HG02943 (cell line): ENCODE measurements around the gene SLC25A43.
"Not testable (repeated sequence)": the region's sequence is repeated elsewhere in the genome, so short reads cannot be mapped to it uniquely, and the experiment has no call there.

Experiments used
- ATAC-seq: cut with Tn5 transposase; IDR thresholded peaks from one replicate; pipeline ENCODE4 v1.9.1; 2021; ENCODE audit warnings: mild to moderate bottlenecking, low read depth, moderate library complexity; ENCODE audit not compliant: unreplicated experiment

The SLC25A43 gene

DNA sequence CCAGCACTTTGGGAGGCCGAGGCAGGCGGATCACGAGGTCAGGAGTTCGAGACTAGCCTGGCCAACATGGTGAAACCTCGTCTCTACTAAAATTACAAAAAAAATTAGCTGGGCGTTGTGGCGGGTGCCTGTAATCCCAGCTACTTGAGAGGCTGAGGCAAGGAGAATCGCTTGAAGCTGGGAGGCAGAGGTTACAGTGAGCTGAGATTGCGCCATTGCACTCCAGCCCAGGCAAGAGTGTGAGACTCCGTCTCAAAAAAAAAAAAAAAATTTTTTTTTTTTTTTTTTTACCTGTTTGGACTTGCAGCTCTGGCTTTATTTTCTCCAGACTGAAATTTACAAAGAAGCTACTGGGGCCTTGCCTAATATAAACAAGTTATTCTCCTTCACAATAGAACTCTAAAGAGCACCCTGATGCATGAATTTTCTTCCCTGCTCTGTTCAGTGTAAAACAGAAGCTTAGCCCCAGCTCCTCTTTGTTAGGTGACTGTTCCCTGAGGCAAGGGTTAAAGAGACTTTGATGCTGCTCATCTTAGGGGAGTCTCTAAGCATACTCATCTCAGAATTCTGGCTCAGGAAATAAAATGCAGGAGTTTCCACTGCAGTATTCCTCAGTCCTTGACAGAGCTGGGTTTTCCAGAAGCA is 94.8 kb downstream of the SLC25A43 start:
- not testable (repeated sequence) for ATAC-seq

DNA sequence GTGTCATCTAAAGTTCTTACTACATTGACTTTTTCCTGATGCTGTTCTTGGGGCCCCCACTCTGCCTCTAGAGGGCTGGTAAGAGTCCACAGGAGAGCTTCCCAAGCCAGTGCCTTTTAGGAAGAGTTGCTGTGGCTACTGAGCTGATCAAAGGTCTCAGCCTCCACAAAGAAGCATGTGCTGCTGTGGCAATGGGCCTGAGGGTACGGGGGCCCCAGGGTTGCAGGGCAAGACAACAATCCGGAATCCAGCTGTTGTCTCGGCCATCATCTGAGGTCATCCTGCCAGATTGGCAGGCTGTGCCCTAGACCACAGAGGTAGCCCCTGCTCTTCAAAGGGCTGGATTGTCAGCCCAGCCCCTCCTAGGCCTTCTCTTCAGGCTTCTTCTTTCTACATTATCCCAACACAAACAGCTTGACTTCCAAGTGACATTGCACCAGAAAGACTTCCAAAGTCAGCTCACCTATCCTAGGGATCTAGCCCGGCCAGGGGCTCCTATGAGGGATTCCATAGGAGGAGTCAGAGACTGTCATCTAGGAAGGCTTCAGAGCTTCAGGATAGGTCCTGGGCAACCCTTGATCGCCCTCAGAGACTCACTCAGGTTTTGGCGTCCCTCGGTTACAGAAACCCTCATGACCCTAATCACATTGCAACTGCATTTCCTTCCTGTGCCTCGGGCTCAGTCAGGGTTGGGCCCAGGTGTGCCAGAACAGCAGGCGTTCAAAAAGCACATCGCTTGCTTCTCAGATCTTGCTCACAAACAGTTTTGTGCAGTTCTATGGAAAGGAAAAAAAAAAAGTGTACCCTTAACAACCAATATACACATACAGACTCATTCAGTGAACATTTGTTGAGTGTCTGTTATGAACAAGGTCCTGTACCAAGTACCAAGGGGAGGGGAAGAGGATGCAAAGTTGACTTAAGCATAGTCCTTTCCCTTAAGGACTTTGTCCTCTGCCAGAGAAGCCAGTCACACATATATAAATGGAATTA is 96.9 kb downstream of the SLC25A43 start:
- no peak for ATAC-seq

DNA sequence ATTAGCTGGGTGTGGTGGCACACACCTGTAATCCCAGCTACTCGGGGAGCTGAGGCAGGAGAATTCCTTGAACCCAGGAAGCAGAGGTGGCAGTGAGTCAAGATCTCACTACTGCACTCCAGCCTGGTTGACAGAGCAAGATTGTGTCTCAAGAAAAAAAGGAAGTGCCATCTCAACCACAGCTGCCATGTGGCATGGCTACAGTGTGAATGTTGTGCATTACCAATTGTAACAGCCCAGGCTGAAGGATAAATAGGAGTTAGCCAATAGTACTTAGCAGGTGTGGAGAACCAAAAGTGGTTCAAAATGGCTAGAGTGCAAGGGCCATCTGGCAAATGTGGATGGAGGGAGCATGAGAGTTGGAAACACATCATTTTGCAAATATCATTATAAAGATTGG is 98.0 kb downstream of the SLC25A43 start:
- ATAC-seq = no peak

DNA sequence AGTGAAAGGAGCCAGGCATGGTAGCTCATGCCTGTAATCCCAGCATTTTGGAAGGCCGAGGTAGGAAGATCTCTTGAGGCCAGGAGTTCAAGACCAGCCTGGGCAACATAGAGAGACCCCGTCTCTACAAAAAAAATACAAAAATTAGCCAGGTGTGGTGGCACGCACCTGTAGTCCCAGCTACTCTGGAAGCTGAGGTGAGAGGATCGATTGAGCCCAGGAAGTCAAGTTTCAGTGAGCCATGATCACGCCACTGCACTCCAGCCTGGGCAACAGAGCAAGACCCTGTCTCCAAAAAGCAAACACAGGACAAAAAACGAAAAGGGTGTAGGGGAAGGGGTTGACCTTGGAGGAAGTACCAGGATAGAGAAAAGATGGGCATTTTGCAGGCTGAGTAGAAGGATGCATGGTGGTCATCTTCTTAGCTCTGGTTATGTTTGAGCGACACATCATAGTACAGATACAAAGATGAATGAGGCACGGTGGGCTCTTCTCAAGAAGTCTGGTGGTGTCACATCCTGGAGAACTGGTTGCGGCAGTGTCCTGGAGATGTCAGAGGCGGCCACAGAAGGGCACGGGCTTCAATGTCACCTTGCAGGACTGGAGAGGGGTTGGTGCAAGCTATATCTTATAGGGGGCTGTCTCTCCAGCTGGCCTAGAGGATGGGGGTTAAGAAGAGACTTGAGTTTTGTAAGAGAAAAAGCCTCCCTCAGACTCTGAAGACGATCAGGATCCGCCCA is 101.1 kb downstream of the SLC25A43 start:
- ATAC-seq = no peak

DNA sequence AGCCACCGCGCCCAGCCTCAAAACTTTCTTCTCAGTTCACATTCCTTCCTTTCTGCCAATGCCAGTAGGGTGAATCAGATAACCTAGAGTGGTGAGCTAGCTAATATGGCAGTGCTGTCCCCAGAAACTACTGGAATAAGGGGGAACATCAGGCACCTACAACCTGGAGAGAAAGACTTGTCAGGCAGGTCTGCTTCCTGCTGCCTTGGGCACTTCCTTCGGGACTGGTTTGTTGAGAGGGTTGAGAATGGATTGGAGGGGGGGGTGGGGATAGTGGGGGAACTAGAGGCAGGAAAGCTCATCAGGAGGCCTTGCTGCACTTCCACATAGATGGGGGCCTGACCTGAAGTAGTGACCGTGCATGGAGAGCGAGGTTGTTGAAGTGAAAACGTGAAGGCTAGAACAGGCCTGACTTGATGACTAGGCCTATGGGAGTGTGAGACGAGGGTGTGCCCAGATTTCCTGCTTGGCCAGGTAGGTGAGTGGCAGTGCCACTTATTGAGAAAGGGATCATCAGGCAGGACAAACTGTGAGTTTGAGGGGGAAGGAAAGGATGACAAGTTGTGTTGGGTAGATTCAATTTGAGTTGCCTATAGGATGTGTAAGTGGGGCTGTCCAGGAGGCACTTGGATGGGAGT is 102.5 kb downstream of the SLC25A43 start:
- ATAC-seq = no peak

DNA sequence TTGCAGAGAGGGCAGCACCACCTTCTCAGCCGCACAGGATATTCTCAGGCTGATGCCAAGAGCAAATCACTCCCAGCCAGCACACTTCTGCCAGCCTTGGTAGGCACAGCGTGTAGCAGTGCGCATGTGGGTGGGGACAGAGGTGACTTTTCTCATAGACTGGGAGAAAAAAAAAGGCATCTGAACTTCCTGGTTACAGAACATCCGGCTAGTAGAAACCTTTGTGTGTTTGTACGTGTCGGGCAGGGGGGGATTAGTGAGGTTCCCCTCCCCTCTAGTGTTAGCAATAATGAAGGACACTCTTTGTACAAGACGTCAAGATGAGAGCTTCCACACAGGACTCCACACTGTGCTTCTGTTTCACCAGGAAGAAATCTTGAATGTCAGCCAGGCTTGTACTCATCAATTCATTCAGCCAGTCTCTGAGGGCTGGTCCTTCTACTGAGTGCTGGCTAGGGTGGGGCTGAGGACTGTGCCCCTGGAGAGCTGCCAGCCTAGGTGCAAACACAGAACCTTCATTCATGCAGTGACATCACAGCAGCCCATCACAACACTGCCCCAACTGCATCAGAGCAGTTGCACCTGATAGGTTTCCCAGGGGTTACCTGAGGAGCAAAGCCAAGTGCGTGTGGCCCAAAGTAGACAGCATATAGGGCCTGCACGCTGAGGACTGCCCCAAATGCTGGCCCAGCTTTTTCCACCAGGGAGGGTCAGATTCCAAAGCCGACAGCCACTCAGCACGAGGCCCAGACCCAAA is 103.8 kb downstream of the SLC25A43 start:
- no peak for ATAC-seq

DNA sequence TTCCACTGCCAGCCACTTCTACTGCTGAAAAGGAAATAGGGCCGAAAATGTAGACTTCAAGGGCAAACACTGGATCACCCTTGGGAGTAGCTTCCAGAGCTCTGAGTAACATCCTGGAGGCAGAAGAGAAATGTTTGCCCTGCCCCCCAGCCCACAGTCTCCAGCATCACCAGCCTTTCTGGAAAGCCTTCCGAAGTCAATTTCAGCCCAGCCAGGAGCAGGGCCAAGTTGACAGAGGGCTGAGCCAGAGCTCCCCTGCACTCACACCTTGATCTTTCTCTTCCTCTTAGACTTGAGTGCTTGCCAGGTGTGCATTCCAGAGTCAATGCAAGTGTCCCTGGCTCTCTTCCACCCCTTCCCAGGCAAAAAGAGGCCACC is 104.3 kb downstream of the SLC25A43 start:
- ATAC-seq = no peak
